ENCODE results near the gene MAG. TPM values are rescaled to one million over a fixed set of nuclear protein-coding genes. Genes with fewer than 3 reads are reported as not detected.
A peak's percentile ranks its signal among the peaks of the same experiment; 100 is the strongest.

Gene MAG
- total RNA-seq, 1 donor from 2014 or later = not detected

GRCh38 chr19:35294859-35295791 lies 3.2 kb downstream of the MAG start:
- peak overlapping the region; percentile 4 for H2AFZ ChIP-seq (replicated peaks)
- Mint-ChIP-seq H3K9me3 (no peaks in the 10 kb centered on the region), H3K27me3 (ENCODE audit: insufficient read depth, low read depth) (peaks cover 8% of the 10 kb centered on the region), H3K4me1 (no peaks in the 10 kb centered on the region), H3K4me3 (no peak overlapping the region), H3K36me3 (no peaks in the 10 kb centered on the region), H3K27ac (no peak overlapping the region)
- H4K20me1 ChIP-seq (ENCODE audit: low read depth) = no peaks in the 10 kb centered on the region
- H3K27ac ChIP-seq = no peak overlapping the region
- no peaks in the 10 kb centered on the region for H3K27me3 ChIP-seq
- peaks cover 8% of the 10 kb centered on the region for H3K4me1 ChIP-seq
- no peak overlapping the region for H3K4me3 ChIP-seq
- TF ChIP-seq EZH2 (IDR thresholded peaks at IDR 0.05) = no peak
- peaks cover 21% of the 10 kb centered on the region for H3F3A ChIP-seq (ENCODE audit: low read depth)
- no peak overlapping the region for H3K4me2 ChIP-seq
- DNase-seq (ENCODE audit: low spot score) = no peak
- no peaks in the 10 kb centered on the region for H3K36me3 ChIP-seq
- H3K79me2 ChIP-seq (ENCODE audit: low read depth) = no peaks in the 10 kb centered on the region
- no peak overlapping the region for H3K9ac ChIP-seq
- H3K9me3 ChIP-seq (ENCODE audit: low read depth) = no peaks in the 10 kb centered on the region

- no peak overlapping the region for H3K4me3 Mint-ChIP-seq
- H3F3A ChIP-seq (ENCODE audit: low read depth) = peaks cover 21% of the 10 kb centered on the region
- H3K4me1 ChIP-seq = peaks cover 2% of the 10 kb centered on the region
- no peaks in the 10 kb centered on the region for H3K79me2 ChIP-seq (ENCODE audit: low read depth)
- H2AFZ ChIP-seq (replicated peaks) = peak overlapping the region; percentile 4
- no peaks in the 10 kb centered on the region for H3K36me3 Mint-ChIP-seq
- no peaks in the 10 kb centered on the region for H4K20me1 ChIP-seq (ENCODE audit: low read depth)
- TF ChIP-seq EZH2 (IDR thresholded peaks at IDR 0.05) (no peak), CTCF (IDR thresholded peaks at IDR 0.05) (no peak), EZH2phosphoT487 (IDR thresholded peaks at IDR 0.05) (no peak)
- H3K4me1 Mint-ChIP-seq = no peaks in the 10 kb centered on the region
- H3K9me3 ChIP-seq (ENCODE audit: low read depth) = no peaks in the 10 kb centered on the region
- no peak overlapping the region for H3K4me2 ChIP-seq
- H3K9ac ChIP-seq = no peak overlapping the region
- H3K4me3 ChIP-seq = no peak overlapping the region
- no peaks in the 10 kb centered on the region for H3K27me3 ChIP-seq
- H3K9me3 Mint-ChIP-seq = no peaks in the 10 kb centered on the region
- peaks cover 6% of the 10 kb centered on the region for H3K27me3 Mint-ChIP-seq (ENCODE audit: insufficient read depth, low read depth)
- H3K36me3 ChIP-seq = no peaks in the 10 kb centered on the region
- no peak overlapping the region for H3K27ac Mint-ChIP-seq
- no peak for DNase-seq (ENCODE audit: low spot score)
- no peak overlapping the region for H3K27ac ChIP-seq
These were observed 4.0 kb downstream of the MAG start for GRCh38 chr19:35295792-35296462.

GRCh38 chr19:35296644-35297514 lies 4.9 kb downstream of the MAG start:
- TF ChIP-seq CTCF (IDR thresholded peaks at IDR 0.05) (no peak), EZH2 (IDR thresholded peaks at IDR 0.05) (no peak), EZH2phosphoT487 (IDR thresholded peaks at IDR 0.05) (no peak)
- no peaks in the 10 kb centered on the region for H3K79me2 ChIP-seq (ENCODE audit: low read depth)
- no peaks in the 10 kb centered on the region for H3K36me3 ChIP-seq
- H3K9ac ChIP-seq = no peak overlapping the region
- no peak overlapping the region for H3K4me3 ChIP-seq
- no peak overlapping the region for H3K27ac Mint-ChIP-seq
- DNase-seq (ENCODE audit: low spot score) = no peak
- H4K20me1 ChIP-seq (ENCODE audit: low read depth) = no peaks in the 10 kb centered on the region
- H3K9me3 Mint-ChIP-seq = no peaks in the 10 kb centered on the region
- no peak overlapping the region for H2AFZ ChIP-seq (replicated peaks)
- peaks cover 21% of the 10 kb centered on the region for H3F3A ChIP-seq (ENCODE audit: low read depth)
- H3K9me3 ChIP-seq (ENCODE audit: low read depth) = no peaks in the 10 kb centered on the region
- H3K4me1 Mint-ChIP-seq = no peaks in the 10 kb centered on the region
- no peak overlapping the region for H3K4me3 Mint-ChIP-seq
- H3K4me2 ChIP-seq = no peak overlapping the region
- no peaks in the 10 kb centered on the region for H3K36me3 Mint-ChIP-seq
- peaks cover 3% of the 10 kb centered on the region for H3K27me3 Mint-ChIP-seq (ENCODE audit: insufficient read depth, low read depth)
- H3K4me1 ChIP-seq = no peaks in the 10 kb centered on the region
- H3K27ac ChIP-seq = no peak overlapping the region
- no peaks in the 10 kb centered on the region for H3K27me3 ChIP-seq
